Measurements from ENCODE around the gene NDUFA7. TPM values are rescaled to one million over a fixed set of nuclear protein-coding genes. Genes with fewer than 3 reads are reported as not detected.
A peak's percentile ranks its signal among the peaks of the same experiment; 100 is the strongest.
"Not testable (repeated sequence)": the region's sequence is repeated elsewhere in the genome, so short reads cannot be mapped to it uniquely, and the experiment has no call there.

NDUFA7 gene
- total RNA-seq, 1 donor from 2014 or later, result 54.5 TPM

- intact Hi-C loops (cut with micrococcal nuclease), result loop anchor here (5.0 kb wide), 1 partner anchor 315 kb away; the partner anchor contains the start of gene ELAVL1
- Mint-ChIP-seq H3K36me3 (ENCODE audit: low read depth) (peaks cover 39% of the 10 kb centered on the region), H3K27me3 (ENCODE audit: low read depth) (peaks cover 5% of the 10 kb centered on the region), H3K4me1 (ENCODE audit: low read depth) (peaks cover 12% of the 10 kb centered on the region), H3K4me3 (ENCODE audit: low read depth) (peak overlapping the region; percentile 99), H3K9me3 (no peaks in the 10 kb centered on the region), H3K27ac (peak overlapping the region; percentile 55)
- no peak for DNase-seq (ENCODE audit: low spot score)
These were observed 1.4 kb upstream of the NDUFA7 start for GRCh38 chr19:8322638-8322997.

DNA sequence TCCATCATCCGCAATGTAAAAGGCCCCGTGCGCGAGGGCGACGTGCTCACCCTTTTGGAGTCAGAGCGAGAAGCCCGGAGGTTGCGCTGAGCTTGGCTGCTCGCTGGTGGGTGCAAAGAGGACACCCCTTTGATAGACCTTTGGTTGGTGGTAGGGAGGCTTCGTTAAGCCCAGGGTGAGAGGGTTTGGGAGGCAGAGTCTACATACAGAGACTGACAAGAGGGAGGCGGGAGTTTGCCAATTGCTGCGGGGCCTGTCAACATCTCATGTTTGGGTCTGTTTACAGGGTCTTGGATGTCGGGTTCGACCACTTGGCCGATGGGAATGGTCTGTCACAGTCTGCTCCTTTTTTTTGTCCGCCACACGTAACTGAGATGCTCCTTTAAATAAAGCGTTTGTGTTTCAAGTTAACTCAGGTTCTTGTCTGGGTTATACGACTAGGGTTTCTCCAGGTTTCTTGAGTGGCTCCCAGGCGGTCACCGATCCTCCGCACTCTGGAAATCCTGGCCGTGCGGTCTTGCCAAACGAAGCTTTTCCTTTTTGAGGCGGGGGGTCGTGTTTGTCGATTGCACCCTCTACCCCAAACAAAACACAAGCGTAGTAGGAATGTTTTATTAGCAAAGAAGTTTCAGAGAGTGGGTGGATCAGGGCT, 937 bp upstream of the NDUFA7 start:
- intact Hi-C loops (cut with micrococcal nuclease), result loop anchor here (1.0 to 5.0 kb wide), 2 partner anchors 14 to 315 kb away; partner anchors contain the start of genes CD320 and ELAVL1
- peaks cover 12% of the 10 kb centered on the region for H3K4me1 Mint-ChIP-seq (ENCODE audit: low read depth)
- DNase-seq (ENCODE audit: low spot score), result no peak
- H3K4me3 Mint-ChIP-seq (ENCODE audit: low read depth), result peak overlapping the region; percentile 99
- H3K36me3 Mint-ChIP-seq (ENCODE audit: low read depth), result peaks cover 44% of the 10 kb centered on the region
- H3K27ac Mint-ChIP-seq, result peak overlapping the region; percentile 98
- no peaks in the 10 kb centered on the region for H3K9me3 Mint-ChIP-seq
- H3K27me3 Mint-ChIP-seq (ENCODE audit: low read depth), result peaks cover 5% of the 10 kb centered on the region

DNA sequence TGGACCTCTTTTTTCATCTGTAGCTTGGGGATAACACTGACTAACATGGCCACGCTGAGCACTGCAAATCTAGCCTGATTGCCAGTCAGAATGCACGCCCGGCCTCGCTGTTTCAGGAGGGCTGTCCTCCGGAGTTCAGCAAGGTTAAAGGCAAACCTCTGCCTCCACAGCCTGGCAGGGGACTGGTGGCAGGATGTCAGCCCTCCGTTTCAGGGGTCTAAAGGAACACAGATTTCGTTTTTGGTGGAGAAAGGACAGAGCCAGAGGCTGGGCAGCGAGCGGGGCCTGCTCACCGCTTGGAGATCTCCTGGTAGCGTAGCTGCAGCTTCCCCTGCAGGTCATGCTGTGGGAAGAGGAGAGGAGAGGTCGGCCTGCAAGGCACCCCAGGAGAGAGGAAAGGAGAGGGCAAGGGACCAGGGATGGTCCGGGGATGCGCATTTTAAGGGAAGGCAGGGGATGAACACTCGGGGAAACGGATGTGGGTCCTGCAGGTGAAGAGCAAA, 560 bp downstream of the NDUFA7 start:
- no peaks in the 10 kb centered on the region for H3K27me3 Mint-ChIP-seq (ENCODE audit: low read depth)
- peaks cover 46% of the 10 kb centered on the region for H3K36me3 Mint-ChIP-seq (ENCODE audit: low read depth)
- no peak for DNase-seq (ENCODE audit: low spot score)
- intact Hi-C loops (cut with micrococcal nuclease), result loop anchor here (1.0 to 5.0 kb wide), 2 partner anchors 12 to 313 kb away; partner anchors contain the start of genes CD320 and ELAVL1
- peak overlapping the region; percentile 99 for H3K4me3 Mint-ChIP-seq (ENCODE audit: low read depth)
- H3K27ac Mint-ChIP-seq, result peak overlapping the region; percentile 98
- no peaks in the 10 kb centered on the region for H3K9me3 Mint-ChIP-seq
- H3K4me1 Mint-ChIP-seq (ENCODE audit: low read depth), result peaks cover 12% of the 10 kb centered on the region

- Mint-ChIP-seq H3K27me3 (ENCODE audit: low read depth) (no peaks in the 10 kb centered on the region), H3K4me1 (ENCODE audit: low read depth) (peaks cover 12% of the 10 kb centered on the region), H3K4me3 (ENCODE audit: low read depth) (peak overlapping the region; percentile 99), H3K27ac (peak overlapping the region; percentile 98), H3K9me3 (no peaks in the 10 kb centered on the region), H3K36me3 (ENCODE audit: low read depth) (peaks cover 53% of the 10 kb centered on the region)
- DNase-seq (ENCODE audit: low spot score), result no peak
- intact Hi-C loops (cut with micrococcal nuclease), result loop anchor here (5.0 kb wide), 1 partner anchor 313 kb away; the partner anchor contains the start of gene ELAVL1
These were observed 1.2 kb downstream of the NDUFA7 start for GRCh38 chr19:8319807-8320520.

GRCh38 chr19:8318835-8319234, 2.3 kb downstream of the NDUFA7 start:
- peak overlapping the region; percentile 17 for H3K4me3 Mint-ChIP-seq (ENCODE audit: low read depth)
- H3K27me3 Mint-ChIP-seq (ENCODE audit: low read depth); DNase-seq (ENCODE audit: low spot score); intact Hi-C loops (cut with micrococcal nuclease); H3K9me3 Mint-ChIP-seq; H3K27ac Mint-ChIP-seq: not testable (repeated sequence)
- H3K36me3 Mint-ChIP-seq (ENCODE audit: low read depth), result peaks cover 52% of the 10 kb centered on the region
- H3K4me1 Mint-ChIP-seq (ENCODE audit: low read depth), result peaks cover 12% of the 10 kb centered on the region

DNA sequence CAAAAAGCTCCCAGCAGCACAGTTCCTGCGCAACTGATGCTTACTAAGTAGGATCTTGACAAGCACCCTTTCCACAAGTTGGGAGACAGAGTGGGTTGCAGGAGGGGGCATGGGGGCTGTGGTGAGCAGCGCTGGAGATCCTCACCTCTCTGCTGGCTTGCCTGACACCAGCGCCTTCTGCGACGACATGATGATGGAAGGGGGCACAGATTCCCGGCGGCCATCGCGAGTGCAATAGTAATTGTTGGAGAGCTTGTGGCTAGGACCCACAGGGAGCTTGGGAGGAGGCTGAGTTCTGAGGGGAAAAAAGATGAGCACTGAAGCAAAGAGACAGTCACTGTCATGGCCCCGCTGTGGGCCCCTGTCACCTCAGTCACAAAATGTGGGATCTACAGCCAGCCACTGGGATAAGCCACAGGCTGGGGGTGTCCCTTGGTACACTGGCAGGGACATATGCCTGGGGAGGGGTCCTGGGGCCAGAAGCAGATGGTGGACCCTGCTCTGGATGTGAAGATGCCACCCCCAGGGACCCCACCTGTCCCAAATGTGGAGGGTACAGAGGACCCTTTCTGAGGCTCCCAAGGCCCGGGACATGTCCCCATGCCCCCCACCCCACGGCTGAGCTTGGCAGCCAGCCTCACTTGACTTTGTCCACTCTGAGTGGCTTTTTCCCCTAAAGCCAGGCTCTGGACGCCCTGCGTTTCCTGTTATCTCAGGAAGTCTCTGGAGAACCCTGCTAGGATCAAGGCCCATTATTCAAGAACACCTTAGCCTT, 4.6 kb downstream of the NDUFA7 start:
- Mint-ChIP-seq H3K4me1 (ENCODE audit: low read depth) (peaks cover 7% of the 10 kb centered on the region), H3K27me3 (ENCODE audit: low read depth) (no peaks in the 10 kb centered on the region), H3K9me3 (no peaks in the 10 kb centered on the region), H3K36me3 (ENCODE audit: low read depth) (peaks cover 29% of the 10 kb centered on the region), H3K4me3 (ENCODE audit: low read depth) (no peak overlapping the region), H3K27ac (no peak overlapping the region)
- intact Hi-C loops (cut with micrococcal nuclease), result no loop called here
- DNase-seq (ENCODE audit: low spot score), result no peak

DNA sequence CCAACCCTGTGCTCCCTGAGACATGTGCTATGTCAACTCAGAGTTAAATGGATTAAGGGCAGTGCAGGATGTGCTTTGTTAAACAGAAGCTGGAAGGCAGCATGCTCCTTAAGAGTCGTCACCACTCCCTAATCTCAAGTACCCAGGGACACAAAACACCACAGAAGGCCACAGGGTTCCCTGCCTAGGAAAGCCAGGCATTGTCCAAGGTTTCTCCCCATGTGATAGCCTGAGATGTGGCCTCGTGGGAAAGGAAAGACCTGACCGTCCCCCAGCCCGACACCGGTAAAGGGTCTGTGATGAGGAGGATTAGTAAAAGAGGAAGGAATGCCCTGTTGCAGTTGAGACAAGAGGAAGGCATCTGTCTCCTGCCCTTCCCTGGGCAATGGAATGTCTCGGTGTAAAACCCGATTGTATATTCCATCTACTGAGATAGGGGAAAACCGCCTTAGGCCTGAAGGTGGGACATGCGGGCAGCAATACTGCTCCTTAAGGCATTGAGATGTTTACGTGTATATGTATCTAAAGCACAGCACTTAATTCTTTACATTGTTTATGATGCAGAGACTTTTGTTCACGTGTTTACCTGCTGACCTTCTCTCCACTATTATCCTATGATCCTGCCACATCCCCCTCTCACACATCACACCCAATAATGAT, 6.1 kb downstream of the NDUFA7 start:
- intact Hi-C loops (cut with micrococcal nuclease), result not testable (repeated sequence)

GRCh38 chr19:8311461-8312260, 9.5 kb downstream of the NDUFA7 start:
- Mint-ChIP-seq H3K4me3 (ENCODE audit: low read depth) (no peak overlapping the region), H3K4me1 (ENCODE audit: low read depth) (peaks cover 14% of the 10 kb centered on the region), H3K36me3 (ENCODE audit: low read depth) (peaks cover 34% of the 10 kb centered on the region), H3K27ac (no peak overlapping the region), H3K9me3 (no peaks in the 10 kb centered on the region), H3K27me3 (ENCODE audit: low read depth) (no peaks in the 10 kb centered on the region)
- no peak for DNase-seq (ENCODE audit: low spot score)
- intact Hi-C loops (cut with micrococcal nuclease), result no loop called here

More for the DNA sequence above, 6.1 kb downstream of the NDUFA7 start:
- H3K4me1 Mint-ChIP-seq (ENCODE audit: low read depth); DNase-seq (ENCODE audit: low spot score); H3K27ac Mint-ChIP-seq; H3K27me3 Mint-ChIP-seq (ENCODE audit: low read depth); H3K4me3 Mint-ChIP-seq (ENCODE audit: low read depth); H3K9me3 Mint-ChIP-seq: not testable (repeated sequence)
- peaks cover 27% of the 10 kb centered on the region for H3K36me3 Mint-ChIP-seq (ENCODE audit: low read depth)

- peaks cover 37% of the 10 kb centered on the region for H3K36me3 Mint-ChIP-seq (ENCODE audit: low read depth)
- H3K9me3 Mint-ChIP-seq, result no peaks in the 10 kb centered on the region
- intact Hi-C loops (cut with micrococcal nuclease), result no loop called here
- H3K4me3 Mint-ChIP-seq (ENCODE audit: low read depth), result no peak overlapping the region
- H3K4me1 Mint-ChIP-seq (ENCODE audit: low read depth), result peaks cover 19% of the 10 kb centered on the region
- H3K27ac Mint-ChIP-seq, result no peak overlapping the region
- DNase-seq (ENCODE audit: low spot score), result no peak
- H3K27me3 Mint-ChIP-seq (ENCODE audit: low read depth), result no peaks in the 10 kb centered on the region
These were observed 10.7 kb downstream of the NDUFA7 start for GRCh38 chr19:8310342-8311055.

- no peak for DNase-seq (ENCODE audit: low spot score)
- Mint-ChIP-seq H3K36me3 (ENCODE audit: low read depth) (peaks cover 38% of the 10 kb centered on the region), H3K4me1 (ENCODE audit: low read depth) (peaks cover 19% of the 10 kb centered on the region), H3K27me3 (ENCODE audit: low read depth) (no peaks in the 10 kb centered on the region), H3K4me3 (ENCODE audit: low read depth) (peak overlapping the region; percentile 88), H3K9me3 (no peaks in the 10 kb centered on the region), H3K27ac (peak overlapping the region; percentile 88)
- intact Hi-C loops (cut with micrococcal nuclease), result loop anchor here (1.0 kb wide), 1 partner anchor 12 kb away; the partner anchor contains the start of genes NDUFA7 and RPS28
These were observed 12.3 kb downstream of the NDUFA7 start for GRCh38 chr19:8308891-8309291.
